ENCODE data around the gene HTT. TPM values are rescaled to one million over a fixed set of nuclear protein-coding genes. Genes with fewer than 3 reads are reported as not detected.

The HTT gene
- total and polyA plus RNA-seq, 2 of the 13 experiments (the other 11 are each of a cell fraction or from before 2014, with no cell fraction given): 17.5 to 19.5 TPM

DNA sequence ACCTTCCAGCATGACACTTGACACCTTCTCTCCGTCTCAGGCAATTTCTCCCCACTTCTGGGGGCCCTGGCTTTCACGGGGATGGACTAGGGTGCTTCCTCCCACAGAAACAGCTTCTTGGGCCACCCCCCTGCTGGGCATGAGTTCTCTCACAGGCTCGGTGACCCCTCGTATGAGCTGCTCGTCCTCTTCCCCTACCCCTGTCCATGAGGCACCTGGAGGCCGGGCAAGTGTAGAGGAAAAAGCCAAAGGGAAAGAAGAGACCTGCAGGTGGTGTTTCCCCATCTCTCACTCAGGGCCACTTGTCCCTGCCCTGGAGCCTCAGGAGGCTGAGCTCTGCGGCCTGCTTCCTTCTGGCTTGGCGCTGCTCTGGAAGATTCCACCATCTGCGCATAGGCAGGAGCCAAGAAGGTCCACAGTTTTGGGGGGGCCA is 216.4 kb downstream of the HTT start:
- no peak for TF ChIP-seq ZBTB4 (CRISPR knock-in tag; IDR thresholded peaks at IDR 0.05; ENCODE audit: borderline replicate concordance)
- TF ChIP-seq ZBTB44 (CRISPR knock-in tag; IDR thresholded peaks at IDR 0.05): no peak
- no peak for TF ChIP-seq ARNTL (CRISPR knock-in tag; IDR thresholded peaks at IDR 0.05)
- no peak for TF ChIP-seq SALL1 (CRISPR knock-in tag; IDR thresholded peaks at IDR 0.05)
- TF ChIP-seq CBX1 (IDR thresholded peaks at IDR 0.05; ENCODE audit: low read depth): no peak
- no peak for TF ChIP-seq RFX3 (CRISPR knock-in tag; IDR thresholded peaks at IDR 0.05)
- no peak overlapping the region for H3K9ac ChIP-seq (ENCODE audit: insufficient read depth, low read depth, low read length)
- no peak overlapping the region for H2AFZ ChIP-seq (ENCODE audit: low read length)
- ChIA-PET CTCF (ENCODE audit: low intra/inter-chr PET ratio, low total read pairs) (no interaction called here), POLR2A (interaction anchor here (0.5 kb wide), 1 partner anchor 36 kb away, joined by 3 read pairs; no protein-coding TSS in a partner anchor)
- H4K20me1 ChIP-seq (ENCODE audit: insufficient read depth, low read length): no peaks in the 10 kb centered on the region
- peak overlapping the region; percentile 99 for H3K4me2 ChIP-seq (ENCODE audit: low read depth, low read length)
- peak overlapping the region in 1 of 3 experiments; percentile 88; a peak in 1 of 6 replicates for H3K4me3 ChIP-seq (replicated peaks in 1 of 3; ENCODE audit: insufficient read depth in 1 of 3, low read depth in 2 of 3, low read length in 3 of 3)
- whole genome bisulfite sequencing (ENCODE audit: low lambda C conversion rate): 92% methylated on average over 8 of the region's 9 CpGs
- H3K36me3 ChIP-seq (replicated peaks in 1 of 2; ENCODE audit: control insufficient read depth in 1 of 2, insufficient read depth in 2 of 2, low read length in 2 of 2): no peaks in the 10 kb centered on the region
- DNase-seq (ENCODE audit: low spot score): no peak
- no peak for FAIRE-seq
- no peaks in the 10 kb centered on the region for H3K9me3 ChIP-seq (ENCODE audit: low read length)
- peaks cover 67% of the 10 kb centered on the region for H3K4me1 ChIP-seq (ENCODE audit: insufficient read depth, low read length)
- intact Hi-C loops (cut with micrococcal nuclease; ENCODE audit: unreplicated experiment) (loop anchor here (5.0 kb wide), 1 partner anchor 151 kb away; the partner anchor contains the start of gene HGFAC), in situ Hi-C loops (cut with HindIII; ENCODE audit: extremely low pct_ligation_motif_present, low pct_unique_long_range_greater_than_20kb) (no loop called here)
- H3K27me3 ChIP-seq (ENCODE audit: control insufficient read depth in 1 of 2, insufficient read depth in 2 of 2, low read length in 2 of 2): no peaks in the 10 kb centered on the region
- no peak for ATAC-seq
- H3K79me2 ChIP-seq (ENCODE audit: insufficient read depth, low read length): peaks cover 33% of the 10 kb centered on the region
- no peak overlapping the region for H3K27ac ChIP-seq (ENCODE audit: extremely low read length, insufficient read depth, low read length)
- no TSS peak for BruUV-seq (replicated peaks)

All from HepG2 (cell line).